Skeletal muscle satellite cell (primary cell): ENCODE measurements around the gene SCAMP1.

Experiments
- H3K27me3 ChIP-seq: 2 replicates; pipeline ENCODE4 v1.7.0; 2013; ENCODE audit warnings: low read length; ENCODE audit not compliant: control insufficient read depth, insufficient read depth
- H3K36me3 ChIP-seq: 2 replicates; pipeline ENCODE4 v1.7.0; 2013; ENCODE audit warnings: mild to moderate bottlenecking, control low read depth, low read length; ENCODE audit not compliant: insufficient read depth
- H3K4me1 ChIP-seq: 2 replicates; pipeline ENCODE4 v1.7.0; 2013; ENCODE audit warnings: low read length; ENCODE audit not compliant: control insufficient read depth, insufficient read depth
- H3K4me2 ChIP-seq: 2 replicates; pipeline ENCODE4 v1.7.0; 2013; ENCODE audit warnings: mild to moderate bottlenecking, low read length
- H3K4me3 ChIP-seq: 2 replicates; pipeline ENCODE4 v1.7.0; 2013; ENCODE audit warnings: low read length
- H3K9ac ChIP-seq: 2 replicates; pipeline ENCODE4 v1.7.0; 2013; ENCODE audit warnings: mild to moderate bottlenecking, low read depth, low read length, moderate library complexity
- H3K9me3 ChIP-seq: replicated peaks from 2 replicates; pipeline ENCODE4 v1.7.0; 2013; ENCODE audit warnings: mild to moderate bottlenecking, control low read depth, low read length

Gene SCAMP1

GRCh38 chr5:78482948-78483347 lies 122.5 kb downstream of the SCAMP1 start:
- Histone ChIP-seq H3K4me3 (no peak overlapping the region), H3K9ac (no peak overlapping the region), H3K36me3 (peaks cover 26% of the 10 kb centered on the region), H3K4me2 (no peak overlapping the region), H3K4me1 (peaks cover 16% of the 10 kb centered on the region), H3K9me3 (no peaks in the 10 kb centered on the region), H3K27me3 (no peaks in the 10 kb centered on the region)

GRCh38 chr5:78483809-78484521 lies 123.5 kb downstream of the SCAMP1 start:
- H3K4me3 ChIP-seq = no peak overlapping the region
- no peak overlapping the region for H3K9ac ChIP-seq
- peaks cover 36% of the 10 kb centered on the region for H3K36me3 ChIP-seq
- H3K27me3 ChIP-seq = no peaks in the 10 kb centered on the region
- H3K4me1 ChIP-seq = peaks cover 14% of the 10 kb centered on the region
- H3K9me3 ChIP-seq = no peaks in the 10 kb centered on the region
- H3K4me2 ChIP-seq = no peak overlapping the region

- Histone ChIP-seq H3K9me3 (no peaks in the 10 kb centered on the region), H3K9ac (no peak overlapping the region), H3K36me3 (peaks cover 42% of the 10 kb centered on the region), H3K27me3 (no peaks in the 10 kb centered on the region), H3K4me2 (no peak overlapping the region), H3K4me1 (peaks cover 14% of the 10 kb centered on the region), H3K4me3 (no peak overlapping the region)
These were observed 125.8 kb downstream of the SCAMP1 start for GRCh38 chr5:78486218-78486617.

DNA sequence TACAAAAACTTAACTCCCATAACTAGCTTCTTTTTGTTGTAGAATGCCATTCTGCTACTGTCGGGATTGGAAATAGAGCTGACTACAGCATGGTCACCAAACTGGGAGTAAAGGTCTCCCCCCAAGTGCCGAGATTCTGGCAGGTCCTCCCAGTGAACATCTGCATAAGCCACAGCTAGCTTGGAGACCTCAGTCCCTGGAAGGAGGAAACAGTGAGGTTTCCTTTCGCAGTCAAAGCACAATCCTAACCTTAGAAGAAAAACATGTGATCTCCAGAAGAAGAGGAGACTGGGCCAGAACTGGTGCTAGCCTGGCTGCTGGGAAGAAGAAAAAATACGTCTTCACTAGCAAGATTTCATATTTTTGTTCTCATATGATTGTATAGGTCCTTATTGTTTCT lies 127.4 kb downstream of the SCAMP1 start:
- Histone ChIP-seq H3K9me3 (no peaks in the 10 kb centered on the region), H3K9ac (no peak overlapping the region), H3K36me3 (peaks cover 40% of the 10 kb centered on the region), H3K4me1 (peaks cover 14% of the 10 kb centered on the region), H3K27me3 (no peaks in the 10 kb centered on the region), H3K4me3 (no peak overlapping the region), H3K4me2 (no peak overlapping the region)

DNA sequence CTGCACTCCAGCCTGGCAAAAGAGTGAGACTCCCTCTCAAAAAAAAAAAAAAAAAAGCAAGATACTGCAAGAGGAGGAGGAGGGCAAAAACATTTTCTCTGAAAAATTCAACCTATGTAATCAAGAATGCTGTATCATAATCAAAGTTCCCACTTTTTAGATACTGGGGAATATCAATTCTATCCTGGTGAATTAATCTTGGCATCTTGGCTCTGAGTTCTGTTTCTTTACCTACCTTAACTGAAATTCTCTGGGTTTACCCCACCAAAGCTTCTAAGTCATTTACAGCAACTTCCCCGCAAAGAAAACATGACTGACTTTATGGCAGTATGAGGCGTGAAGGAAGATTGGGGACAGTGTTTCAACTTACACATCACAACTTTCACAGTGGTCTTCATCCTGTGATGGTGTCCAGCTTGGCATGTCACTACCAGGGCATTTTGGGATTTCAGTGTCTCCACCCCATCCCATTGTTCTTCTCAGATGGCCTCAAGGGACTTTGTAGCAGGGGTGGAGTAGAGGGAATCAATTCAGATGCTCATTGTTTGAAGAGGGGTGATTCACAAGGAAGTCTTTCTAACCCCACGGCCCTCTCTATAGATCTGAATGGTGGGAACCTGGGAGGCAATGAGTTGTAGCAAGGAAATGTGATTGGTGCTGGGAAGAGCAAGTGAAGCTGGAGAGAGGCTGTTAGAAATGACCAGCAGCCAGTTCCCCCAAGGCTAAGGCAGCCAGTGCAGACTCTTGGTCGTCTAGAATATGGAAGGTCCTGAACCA lies 130.5 kb downstream of the SCAMP1 start:
- H3K9me3 ChIP-seq = no peaks in the 10 kb centered on the region
- peaks cover 3% of the 10 kb centered on the region for H3K4me1 ChIP-seq
- no peak overlapping the region for H3K4me3 ChIP-seq
- no peak overlapping the region for H3K4me2 ChIP-seq
- peaks cover 45% of the 10 kb centered on the region for H3K36me3 ChIP-seq
- no peaks in the 10 kb centered on the region for H3K27me3 ChIP-seq
- no peak overlapping the region for H3K9ac ChIP-seq

DNA sequence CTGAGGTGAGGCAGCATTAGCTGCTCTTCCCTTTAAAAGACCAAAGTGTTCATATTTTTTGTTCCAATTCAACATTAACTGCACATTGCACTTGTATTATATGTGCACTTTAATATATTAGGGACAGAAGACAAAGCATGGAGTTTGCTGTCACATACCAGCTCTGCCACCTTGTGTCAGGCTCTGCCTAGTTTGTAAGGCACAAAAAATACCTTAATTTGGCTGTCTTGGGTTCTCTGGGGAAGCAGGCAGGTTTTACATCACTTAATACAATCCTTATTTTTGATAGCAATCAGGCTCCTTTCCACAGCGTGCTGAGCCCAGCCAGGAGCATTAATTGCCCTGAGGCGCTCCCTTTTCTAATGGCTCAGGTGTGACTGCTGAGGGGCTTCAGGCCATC lies 131.8 kb downstream of the SCAMP1 start:
- Histone ChIP-seq H3K4me2 (no peak overlapping the region), H3K9ac (no peak overlapping the region), H3K27me3 (no peaks in the 10 kb centered on the region), H3K9me3 (no peaks in the 10 kb centered on the region), H3K4me3 (no peak overlapping the region), H3K4me1 (peaks cover 16% of the 10 kb centered on the region), H3K36me3 (peaks cover 37% of the 10 kb centered on the region)

GRCh38 chr5:78492650-78493049 lies 132.2 kb downstream of the SCAMP1 start:
- H3K9ac ChIP-seq = no peak overlapping the region
- peaks cover 21% of the 10 kb centered on the region for H3K4me1 ChIP-seq
- no peak overlapping the region for H3K4me3 ChIP-seq
- no peak overlapping the region for H3K4me2 ChIP-seq
- no peaks in the 10 kb centered on the region for H3K9me3 ChIP-seq
- H3K36me3 ChIP-seq = peaks cover 33% of the 10 kb centered on the region
- no peaks in the 10 kb centered on the region for H3K27me3 ChIP-seq

DNA sequence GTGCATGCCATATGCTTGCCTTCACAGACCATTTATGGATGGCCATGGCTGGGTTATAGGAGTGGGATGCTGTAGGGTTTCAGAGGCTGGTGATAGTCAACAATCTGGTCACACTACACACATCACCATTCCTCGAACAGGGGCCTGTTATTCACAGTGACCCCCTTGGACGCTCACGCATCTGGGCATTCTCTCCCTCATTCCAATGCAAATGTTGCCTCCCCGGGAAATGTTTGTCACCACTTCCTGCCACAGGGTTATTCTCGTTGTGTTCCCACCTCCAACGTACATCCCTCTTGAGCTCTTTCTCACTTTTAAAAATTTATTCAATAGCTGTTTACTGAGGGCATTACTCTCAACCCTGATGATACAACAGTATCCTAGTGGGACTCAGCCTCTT lies 135.4 kb downstream of the SCAMP1 start:
- H3K36me3 ChIP-seq = peaks cover 20% of the 10 kb centered on the region
- H3K4me2 ChIP-seq = peak overlapping the region; percentile 10
- H3K4me3 ChIP-seq = no peak overlapping the region
- H3K9ac ChIP-seq = no peak overlapping the region
- H3K4me1 ChIP-seq = peaks cover 42% of the 10 kb centered on the region
- no peaks in the 10 kb centered on the region for H3K27me3 ChIP-seq
- H3K9me3 ChIP-seq = no peaks in the 10 kb centered on the region

- Histone ChIP-seq H3K4me3 (no peak overlapping the region), H3K9ac (peak overlapping the region; percentile 23), H3K4me2 (peak overlapping the region; percentile 48), H3K36me3 (peaks cover 23% of the 10 kb centered on the region), H3K4me1 (peaks cover 48% of the 10 kb centered on the region), H3K27me3 (no peaks in the 10 kb centered on the region), H3K9me3 (no peaks in the 10 kb centered on the region)
These were observed 136.0 kb downstream of the SCAMP1 start for GRCh38 chr5:78496373-78496772.

DNA sequence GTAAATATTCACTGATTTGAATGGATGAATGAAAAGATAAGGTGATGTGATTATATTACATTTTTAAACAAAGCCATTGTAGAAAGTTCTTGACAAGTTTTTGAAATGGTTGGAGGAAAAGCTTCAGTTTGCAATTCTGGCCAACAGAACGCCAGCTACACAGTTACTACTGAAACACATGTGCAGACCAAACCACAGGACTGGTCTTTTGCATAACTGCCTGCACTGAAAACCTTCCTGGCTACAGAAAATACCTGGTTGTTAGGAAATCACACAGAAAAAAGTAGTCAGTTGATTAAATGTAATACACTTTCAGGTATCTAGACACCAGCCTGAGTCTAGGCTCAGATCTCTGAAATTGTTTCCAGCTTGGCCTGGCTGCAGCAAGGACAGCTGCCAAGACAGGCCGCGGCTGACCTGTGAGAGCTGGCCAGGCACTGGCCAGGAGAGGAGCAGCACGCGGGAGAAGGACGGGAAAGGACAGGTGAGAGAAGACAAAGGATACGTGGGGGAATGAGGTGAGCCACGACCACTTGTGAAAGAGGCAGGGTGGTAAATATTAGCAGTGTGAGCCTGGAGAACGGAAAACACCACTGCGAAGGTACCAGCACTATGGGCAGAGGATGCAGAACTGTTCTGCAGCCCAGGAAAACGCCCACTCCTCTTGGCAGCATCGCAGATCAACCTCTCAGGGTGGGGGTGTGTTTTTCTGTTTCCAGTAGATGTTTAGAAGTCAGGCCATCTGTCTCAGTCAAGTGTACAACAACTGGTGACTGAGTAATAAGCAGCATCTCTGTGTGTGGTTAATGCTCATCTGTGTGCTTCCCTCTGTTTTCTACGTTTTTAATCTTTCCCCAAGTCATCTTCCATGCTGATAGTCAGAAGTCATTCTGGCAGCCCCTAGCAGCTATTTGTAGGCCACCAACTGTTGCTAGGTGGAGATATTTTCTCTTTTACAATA lies 137.4 kb downstream of the SCAMP1 start:
- Histone ChIP-seq H3K4me1 (peaks cover 61% of the 10 kb centered on the region), H3K4me2 (peak overlapping the region; percentile 2), H3K9ac (no peak overlapping the region), H3K9me3 (no peaks in the 10 kb centered on the region), H3K4me3 (no peak overlapping the region), H3K27me3 (no peaks in the 10 kb centered on the region), H3K36me3 (peaks cover 26% of the 10 kb centered on the region)

- H3K4me1 ChIP-seq = peaks cover 70% of the 10 kb centered on the region
These were observed 139.1 kb downstream of the SCAMP1 start for GRCh38 chr5:78499485-78499884.

More at GRCh38 chr5:78499485-78499884, 139.1 kb downstream of the SCAMP1 start:
- H3K4me2 ChIP-seq = no peak overlapping the region
- H3K9ac ChIP-seq = no peak overlapping the region
- no peak overlapping the region for H3K4me3 ChIP-seq
- H3K27me3 ChIP-seq = no peaks in the 10 kb centered on the region
- peaks cover 12% of the 10 kb centered on the region for H3K36me3 ChIP-seq
- no peaks in the 10 kb centered on the region for H3K9me3 ChIP-seq
